HEK293T (cell line): ENCODE measurements around the gene SLFN13.
"Not testable (repeated sequence)": the region's sequence is repeated elsewhere in the genome, so short reads cannot be mapped to it uniquely, and the experiment has no call there.

Experiments
- BHLHE40 ChIP-seq: fragments of 450-650 bp; IDR thresholded peaks from 2 replicates; pipeline ENCODE4 v1.6.1; 2016; ENCODE audit warnings: mild to moderate bottlenecking, moderate library complexity, borderline replicate concordance
- CTBP1 ChIP-seq: fragments of 450-650 bp; IDR thresholded peaks from 2 replicates; pipeline ENCODE4 v1.6.1; 2016; ENCODE audit warnings: borderline replicate concordance
- ELF4 ChIP-seq: fragments of 450-650 bp; IDR thresholded peaks from 2 replicates; pipeline ENCODE4 v1.6.1; 2017; ENCODE audit warnings: antibody characterized with exemption
- FOXA1 ChIP-seq: fragments of 450-650 bp; IDR thresholded peaks from 2 replicates; pipeline ENCODE4 v1.6.1; 2016; ENCODE audit warnings: mild to moderate bottlenecking
- FOXM1 ChIP-seq: fragments of 450-650 bp; IDR thresholded peaks from 2 replicates; pipeline ENCODE4 v1.6.1; 2017; ENCODE audit warnings: mild to moderate bottlenecking, borderline replicate concordance
- L3MBTL2 ChIP-seq: fragments of 450-650 bp; conservative IDR thresholded peaks from 2 replicates; pipeline ENCODE4 v1.6.1; 2016; ENCODE audit warnings: mild to moderate bottlenecking
- NFRKB ChIP-seq: fragments of 450-650 bp; IDR thresholded peaks from 2 replicates; pipeline ENCODE4 v1.6.1; 2016; ENCODE audit warnings: mild to moderate bottlenecking, moderate library complexity

- TF ChIP-seq CTBP1, FOXM1, BHLHE40, NFRKB, L3MBTL2, ELF4, FOXA1: not testable (repeated sequence)
Measured at GRCh38 chr17:35393783-35394182, 54.8 kb downstream of the SLFN13 start.
